GM23338 (cell line): ENCODE measurements around the gene ARHGEF16. TPM values are rescaled to one million over a fixed set of nuclear protein-coding genes. Genes with fewer than 3 reads are reported as not detected.

Experiments used
- ATAC-seq: fragments of 200-7000 bp; cut with Tn5 transposase; 3 replicates; pipeline ENCODE4 v1.9.1; 2020
- DNase-seq: peaks from one replicate; pipeline ENCODE4 v3.0.0-alpha.2; 2015; ENCODE audit warnings: low spot score
- H2AFZ ChIP-seq: fragments of 200-600 bp; sonication (generic); 2 replicates; pipeline ENCODE4 v1.8.0; 2016; ENCODE audit warnings: antibody characterized with exemption, mild to moderate bottlenecking, moderate library complexity
- H3F3A ChIP-seq: fragments of 200-600 bp; sonication (generic); replicated peaks from 2 replicates; pipeline ENCODE4 v1.8.0; 2017; ENCODE audit warnings: antibody characterized with exemption, mixed run types, low read depth
- H3K27ac ChIP-seq: fragments of 200-600 bp; sonication (generic); 2 replicates; pipeline ENCODE4 v1.6.1; 2016; ENCODE audit warnings: low read depth
- H3K27me3 ChIP-seq: fragments of 200-600 bp; sonication (generic); 2 replicates; pipeline ENCODE4 v1.8.0; 2016; ENCODE audit warnings: mild to moderate bottlenecking, mixed run types, moderate library complexity; ENCODE audit not compliant: insufficient read depth
- H3K36me3 ChIP-seq: fragments of 200-600 bp; sonication (generic); 2 replicates; pipeline ENCODE4 v1.8.0; 2016; ENCODE audit warnings: mild to moderate bottlenecking; ENCODE audit not compliant: insufficient read depth
- H3K4me1 ChIP-seq: fragments of 200-600 bp; sonication (generic); 2 replicates; pipeline ENCODE4 v1.8.0; 2016; ENCODE audit warnings: mild to moderate bottlenecking, moderate library complexity; ENCODE audit not compliant: insufficient read depth
- H3K4me2 ChIP-seq: fragments of 200-600 bp; sonication (generic); 2 replicates; pipeline ENCODE4 v1.7.1; 2017; ENCODE audit warnings: mixed run types
- H3K4me3 ChIP-seq: fragments of 200-600 bp; sonication (generic); 2 replicates; pipeline ENCODE4 v1.6.1; 2016; ENCODE audit warnings: mixed run types
- H3K79me2 ChIP-seq: fragments of 200-600 bp; sonication (generic); replicated peaks from 2 replicates; pipeline ENCODE4 v1.8.0; 2017; ENCODE audit warnings: mild to moderate bottlenecking; ENCODE audit not compliant: insufficient read depth
- H3K9me2 ChIP-seq: fragments of 200-600 bp; sonication (generic); 2 replicates; pipeline ENCODE4 v1.8.0; 2017; ENCODE audit not compliant: insufficient read depth
- H4K20me1 ChIP-seq: fragments of 200-600 bp; sonication (generic); replicated peaks from 2 replicates; pipeline ENCODE4 v1.8.0; 2017; ENCODE audit warnings: mild to moderate bottlenecking; ENCODE audit not compliant: insufficient read depth
- H3K27ac Mint-ChIP-seq: 2 replicates; pipeline ENCODE4 v1.8.0; 2020; ENCODE audit warnings: inconsistent platforms, mild to moderate bottlenecking, moderate library complexity, mixed read lengths
- H3K27me3 Mint-ChIP-seq: 3 replicates; pipeline ENCODE4 v1.8.0; 2022; ENCODE audit warnings: low read depth, mild to moderate bottlenecking, moderate library complexity, mixed read lengths, inconsistent platforms; ENCODE audit not compliant: insufficient read depth, poor library complexity
- H3K36me3 Mint-ChIP-seq: 3 replicates; pipeline ENCODE4 v1.8.0; 2021; ENCODE audit warnings: low read depth, mild to moderate bottlenecking, inconsistent platforms, moderate library complexity, mixed read lengths
- H3K4me1 Mint-ChIP-seq: 3 replicates; pipeline ENCODE4 v1.8.0; 2020; ENCODE audit warnings: mild to moderate bottlenecking, inconsistent platforms, mixed read lengths
- H3K4me3 Mint-ChIP-seq: 3 replicates; pipeline ENCODE4 v1.8.0; 2021; ENCODE audit warnings: moderate library complexity, mild to moderate bottlenecking, inconsistent platforms, mixed read lengths
- H3K9me3 Mint-ChIP-seq: 3 replicates; pipeline ENCODE4 v1.8.0; 2020; ENCODE audit warnings: moderate library complexity, mild to moderate bottlenecking, inconsistent platforms, mixed read lengths
- CREB1 ChIP-seq: fragments of 250-450 bp; sonication (Bioruptor Pico); IDR thresholded peaks from 2 replicates; pipeline ENCODE4 v1.5.0; 2020; ENCODE audit warnings: low read depth, mild to moderate bottlenecking, moderate library complexity
- EZH2 ChIP-seq: fragments of 200-600 bp; sonication (generic); IDR thresholded peaks from one replicate; pipeline ENCODE4 v1.8.0; 2017; ENCODE audit warnings: antibody characterized with exemption, mild to moderate bottlenecking, low read depth; ENCODE audit not compliant: unreplicated experiment
- EZH2phosphoT487 ChIP-seq: fragments of 200-600 bp; sonication (generic); IDR thresholded peaks from one replicate; pipeline ENCODE4 v1.8.1; 2018; ENCODE audit warnings: antibody characterized with exemption; ENCODE audit not compliant: unreplicated experiment
- JUNB ChIP-seq: IDR thresholded peaks from one replicate; pipeline ENCODE4 v1.6.1; 2016; ENCODE audit warnings: antibody characterized with exemption; ENCODE audit not compliant: unreplicated experiment
- NANOG ChIP-seq: IDR thresholded peaks from 2 replicates; pipeline ENCODE4 v1.6.1; 2016; ENCODE audit warnings: antibody characterized with exemption, borderline replicate concordance
- POLR2AphosphoS5 ChIP-seq: IDR thresholded peaks from 2 replicates; pipeline ENCODE4 v1.6.1; 2016; ENCODE audit warnings: antibody characterized with exemption, low read depth
- STAT1 ChIP-seq: IDR thresholded peaks from one replicate; pipeline ENCODE4 v1.6.1; 2016; ENCODE audit warnings: antibody characterized with exemption; ENCODE audit not compliant: unreplicated experiment
- ZNF114 ChIP-seq: fragments of 250-450 bp; sonication (Bioruptor Pico); IDR thresholded peaks from 2 replicates; pipeline ENCODE4 v1.5.0; 2020; ENCODE audit warnings: mild to moderate bottlenecking, moderate library complexity
- ZNF331 ChIP-seq: fragments of 250-450 bp; sonication (Bioruptor Pico); IDR thresholded peaks from 2 replicates; pipeline ENCODE4 v1.5.0; 2020; ENCODE audit warnings: low read depth, mild to moderate bottlenecking, moderate library complexity
- polyA plus RNA-seq: library from polyadenylated mRNA; unstranded; fragments of >200 nt; fragmentation: Nextera tagmentation; extraction: Ambion mirVana; gene quantifications from 2 replicates; pipeline ENCODE4 v1.2.1, GENCODE V29; 2016
- total RNA-seq: library from RNA; depleted of rRNA; stranded (reverse); fragments of >200 nt; shearing (Covaris generic); gene quantifications from 2 replicates; pipeline ENCODE4 v1.2.3, GENCODE V29; 2014
- TF ChIP-seq, protein P1 (sequence below): IDR thresholded peaks from 2 replicates; pipeline ENCODE4 v1.6.1; 2016; ENCODE audit warnings: antibody characterized with exemption
- TF ChIP-seq, protein P2 (sequence below): fragments of 250-450 bp; sonication (Bioruptor Pico); IDR thresholded peaks from 2 replicates; pipeline ENCODE4 v1.5.0; 2020; ENCODE audit warnings: mild to moderate bottlenecking, moderate library complexity
- TF ChIP-seq, protein P3 (sequence below): IDR thresholded peaks from one replicate; pipeline ENCODE4 v1.6.1; 2018; ENCODE audit warnings: antibody characterized with exemption; ENCODE audit not compliant: unreplicated experiment
- TF ChIP-seq, protein P4 (sequence below), 2 experiments: fragments of 200-600 bp in 1 of 2; sonication (generic) in 1 of 2; conservative IDR thresholded peaks; 2 replicates each; pipeline versions ENCODE4 v1.5.1 to v1.6.1; 2016 to 2017; ENCODE audit warnings: antibody characterized with exemption in 2 of 2, low read depth in 2 of 2, mild to moderate bottlenecking in 2 of 2, moderate library complexity in 1 of 2

ARHGEF16 gene
- total and polyA plus RNA-seq, 2 experiments from 2014 or later: 12.2 to 29.3 TPM

DNA sequence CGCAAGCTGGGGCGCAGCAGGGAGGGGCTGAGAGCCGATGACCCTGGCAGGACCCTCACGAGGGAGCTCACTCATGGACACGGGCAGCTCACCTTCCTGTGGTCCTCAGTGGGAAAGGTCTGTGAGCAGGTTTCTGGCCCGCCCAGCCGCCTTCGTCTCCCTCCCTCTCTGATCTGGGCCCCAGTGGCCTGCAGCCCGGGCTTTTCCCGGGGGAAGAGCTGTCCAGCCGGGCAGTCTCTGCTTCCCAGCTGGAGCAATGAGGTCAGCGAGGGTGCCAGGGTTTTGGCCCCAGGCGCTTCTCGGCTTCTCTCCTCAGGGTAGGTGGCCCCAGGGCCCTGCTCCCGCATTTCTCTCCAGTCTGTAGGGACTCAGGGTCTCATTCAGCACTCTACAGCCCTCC, 22.2 kb upstream of the ARHGEF16 start:
- H3K36me3 Mint-ChIP-seq: no peaks in the 10 kb centered on the region
- H3F3A ChIP-seq: no peaks in the 10 kb centered on the region
- H3K4me3 Mint-ChIP-seq: no peak overlapping the region; the same call in 2 of the 3 replicates
- H3K4me2 ChIP-seq: no peak overlapping the region
- peaks cover 8% of the 10 kb centered on the region; the same call in 2 of the 3 replicates for H3K4me1 Mint-ChIP-seq
- H3K27ac ChIP-seq: no peak overlapping the region
- H3K27ac Mint-ChIP-seq: no peak overlapping the region
- peaks cover 7% of the 10 kb centered on the region for H3K27me3 Mint-ChIP-seq
- H3K9me2 ChIP-seq: no peaks in the 10 kb centered on the region
- no peaks in the 10 kb centered on the region for H3K27me3 ChIP-seq
- no peak overlapping the region for H2AFZ ChIP-seq
- no peaks in the 10 kb centered on the region for H3K4me1 ChIP-seq
- ATAC-seq: no peak
- TF ChIP-seq ZNF331 (CRISPR knock-in tag) (no peak), POLR2AphosphoS5 (no peak), ZNF114 (CRISPR knock-in tag) (no peak), CREB1 (CRISPR knock-in tag) (no peak), STAT1 (no peak), JUNB (no peak), EZH2 (no peak), EZH2phosphoT487 (no peak), NANOG (no peak)
- TF ChIP-seq, protein P1, sequence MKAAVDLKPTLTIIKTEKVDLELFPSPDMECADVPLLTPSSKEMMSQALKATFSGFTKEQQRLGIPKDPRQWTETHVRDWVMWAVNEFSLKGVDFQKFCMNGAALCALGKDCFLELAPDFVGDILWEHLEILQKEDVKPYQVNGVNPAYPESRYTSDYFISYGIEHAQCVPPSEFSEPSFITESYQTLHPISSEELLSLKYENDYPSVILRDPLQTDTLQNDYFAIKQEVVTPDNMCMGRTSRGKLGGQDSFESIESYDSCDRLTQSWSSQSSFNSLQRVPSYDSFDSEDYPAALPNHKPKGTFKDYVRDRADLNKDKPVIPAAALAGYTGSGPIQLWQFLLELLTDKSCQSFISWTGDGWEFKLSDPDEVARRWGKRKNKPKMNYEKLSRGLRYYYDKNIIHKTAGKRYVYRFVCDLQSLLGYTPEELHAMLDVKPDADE: no peak
- TF ChIP-seq, protein P2, sequence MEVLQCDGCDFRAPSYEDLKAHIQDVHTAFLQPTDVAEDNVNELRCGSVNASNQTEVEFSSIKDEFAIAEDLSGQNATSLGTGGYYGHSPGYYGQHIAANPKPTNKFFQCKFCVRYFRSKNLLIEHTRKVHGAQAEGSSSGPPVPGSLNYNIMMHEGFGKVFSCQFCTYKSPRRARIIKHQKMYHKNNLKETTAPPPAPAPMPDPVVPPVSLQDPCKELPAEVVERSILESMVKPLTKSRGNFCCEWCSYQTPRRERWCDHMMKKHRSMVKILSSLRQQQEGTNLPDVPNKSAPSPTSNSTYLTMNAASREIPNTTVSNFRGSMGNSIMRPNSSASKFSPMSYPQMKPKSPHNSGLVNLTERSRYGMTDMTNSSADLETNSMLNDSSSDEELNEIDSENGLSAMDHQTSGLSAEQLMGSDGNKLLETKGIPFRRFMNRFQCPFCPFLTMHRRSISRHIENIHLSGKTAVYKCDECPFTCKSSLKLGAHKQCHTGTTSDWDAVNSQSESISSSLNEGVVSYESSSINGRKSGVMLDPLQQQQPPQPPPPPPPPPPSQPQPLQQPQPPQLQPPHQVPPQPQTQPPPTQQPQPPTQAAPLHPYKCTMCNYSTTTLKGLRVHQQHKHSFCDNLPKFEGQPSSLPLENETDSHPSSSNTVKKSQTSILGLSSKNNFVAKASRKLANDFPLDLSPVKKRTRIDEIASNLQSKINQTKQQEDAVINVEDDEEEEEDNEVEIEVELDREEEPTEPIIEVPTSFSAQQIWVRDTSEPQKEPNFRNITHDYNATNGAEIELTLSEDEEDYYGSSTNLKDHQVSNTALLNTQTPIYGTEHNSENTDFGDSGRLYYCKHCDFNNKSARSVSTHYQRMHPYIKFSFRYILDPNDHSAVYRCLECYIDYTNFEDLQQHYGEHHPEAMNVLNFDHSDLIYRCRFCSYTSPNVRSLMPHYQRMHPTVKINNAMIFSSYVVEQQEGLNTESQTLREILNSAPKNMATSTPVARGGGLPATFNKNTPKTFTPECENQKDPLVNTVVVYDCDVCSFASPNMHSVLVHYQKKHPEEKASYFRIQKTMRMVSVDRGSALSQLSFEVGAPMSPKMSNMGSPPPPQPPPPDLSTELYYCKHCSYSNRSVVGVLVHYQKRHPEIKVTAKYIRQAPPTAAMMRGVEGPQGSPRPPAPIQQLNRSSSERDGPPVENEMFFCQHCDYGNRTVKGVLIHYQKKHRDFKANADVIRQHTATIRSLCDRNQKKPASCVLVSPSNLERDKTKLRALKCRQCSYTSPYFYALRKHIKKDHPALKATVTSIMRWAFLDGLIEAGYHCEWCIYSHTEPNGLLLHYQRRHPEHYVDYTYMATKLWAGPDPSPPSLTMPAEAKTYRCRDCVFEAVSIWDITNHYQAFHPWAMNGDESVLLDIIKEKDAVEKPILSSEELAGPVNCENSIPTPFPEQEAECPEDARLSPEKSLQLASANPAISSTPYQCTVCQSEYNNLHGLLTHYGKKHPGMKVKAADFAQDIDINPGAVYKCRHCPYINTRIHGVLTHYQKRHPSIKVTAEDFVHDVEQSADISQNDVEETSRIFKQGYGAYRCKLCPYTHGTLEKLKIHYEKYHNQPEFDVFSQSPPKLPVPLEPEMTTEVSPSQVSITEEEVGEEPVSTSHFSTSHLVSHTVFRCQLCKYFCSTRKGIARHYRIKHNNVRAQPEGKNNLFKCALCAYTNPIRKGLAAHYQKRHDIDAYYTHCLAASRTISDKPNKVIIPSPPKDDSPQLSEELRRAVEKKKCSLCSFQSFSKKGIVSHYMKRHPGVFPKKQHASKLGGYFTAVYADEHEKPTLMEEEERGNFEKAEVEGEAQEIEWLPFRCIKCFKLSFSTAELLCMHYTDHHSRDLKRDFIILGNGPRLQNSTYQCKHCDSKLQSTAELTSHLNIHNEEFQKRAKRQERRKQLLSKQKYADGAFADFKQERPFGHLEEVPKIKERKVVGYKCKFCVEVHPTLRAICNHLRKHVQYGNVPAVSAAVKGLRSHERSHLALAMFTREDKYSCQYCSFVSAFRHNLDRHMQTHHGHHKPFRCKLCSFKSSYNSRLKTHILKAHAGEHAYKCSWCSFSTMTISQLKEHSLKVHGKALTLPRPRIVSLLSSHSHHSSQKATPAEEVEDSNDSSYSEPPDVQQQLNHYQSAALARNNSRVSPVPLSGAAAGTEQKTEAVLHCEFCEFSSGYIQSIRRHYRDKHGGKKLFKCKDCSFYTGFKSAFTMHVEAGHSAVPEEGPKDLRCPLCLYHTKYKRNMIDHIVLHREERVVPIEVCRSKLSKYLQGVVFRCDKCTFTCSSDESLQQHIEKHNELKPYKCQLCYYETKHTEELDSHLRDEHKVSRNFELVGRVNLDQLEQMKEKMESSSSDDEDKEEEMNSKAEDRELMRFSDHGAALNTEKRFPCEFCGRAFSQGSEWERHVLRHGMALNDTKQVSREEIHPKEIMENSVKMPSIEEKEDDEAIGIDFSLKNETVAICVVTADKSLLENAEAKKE: no peak
- TF ChIP-seq, protein P3, sequence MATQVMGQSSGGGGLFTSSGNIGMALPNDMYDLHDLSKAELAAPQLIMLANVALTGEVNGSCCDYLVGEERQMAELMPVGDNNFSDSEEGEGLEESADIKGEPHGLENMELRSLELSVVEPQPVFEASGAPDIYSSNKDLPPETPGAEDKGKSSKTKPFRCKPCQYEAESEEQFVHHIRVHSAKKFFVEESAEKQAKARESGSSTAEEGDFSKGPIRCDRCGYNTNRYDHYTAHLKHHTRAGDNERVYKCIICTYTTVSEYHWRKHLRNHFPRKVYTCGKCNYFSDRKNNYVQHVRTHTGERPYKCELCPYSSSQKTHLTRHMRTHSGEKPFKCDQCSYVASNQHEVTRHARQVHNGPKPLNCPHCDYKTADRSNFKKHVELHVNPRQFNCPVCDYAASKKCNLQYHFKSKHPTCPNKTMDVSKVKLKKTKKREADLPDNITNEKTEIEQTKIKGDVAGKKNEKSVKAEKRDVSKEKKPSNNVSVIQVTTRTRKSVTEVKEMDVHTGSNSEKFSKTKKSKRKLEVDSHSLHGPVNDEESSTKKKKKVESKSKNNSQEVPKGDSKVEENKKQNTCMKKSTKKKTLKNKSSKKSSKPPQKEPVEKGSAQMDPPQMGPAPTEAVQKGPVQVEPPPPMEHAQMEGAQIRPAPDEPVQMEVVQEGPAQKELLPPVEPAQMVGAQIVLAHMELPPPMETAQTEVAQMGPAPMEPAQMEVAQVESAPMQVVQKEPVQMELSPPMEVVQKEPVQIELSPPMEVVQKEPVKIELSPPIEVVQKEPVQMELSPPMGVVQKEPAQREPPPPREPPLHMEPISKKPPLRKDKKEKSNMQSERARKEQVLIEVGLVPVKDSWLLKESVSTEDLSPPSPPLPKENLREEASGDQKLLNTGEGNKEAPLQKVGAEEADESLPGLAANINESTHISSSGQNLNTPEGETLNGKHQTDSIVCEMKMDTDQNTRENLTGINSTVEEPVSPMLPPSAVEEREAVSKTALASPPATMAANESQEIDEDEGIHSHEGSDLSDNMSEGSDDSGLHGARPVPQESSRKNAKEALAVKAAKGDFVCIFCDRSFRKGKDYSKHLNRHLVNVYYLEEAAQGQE: no peak
- TF ChIP-seq, protein P4, sequence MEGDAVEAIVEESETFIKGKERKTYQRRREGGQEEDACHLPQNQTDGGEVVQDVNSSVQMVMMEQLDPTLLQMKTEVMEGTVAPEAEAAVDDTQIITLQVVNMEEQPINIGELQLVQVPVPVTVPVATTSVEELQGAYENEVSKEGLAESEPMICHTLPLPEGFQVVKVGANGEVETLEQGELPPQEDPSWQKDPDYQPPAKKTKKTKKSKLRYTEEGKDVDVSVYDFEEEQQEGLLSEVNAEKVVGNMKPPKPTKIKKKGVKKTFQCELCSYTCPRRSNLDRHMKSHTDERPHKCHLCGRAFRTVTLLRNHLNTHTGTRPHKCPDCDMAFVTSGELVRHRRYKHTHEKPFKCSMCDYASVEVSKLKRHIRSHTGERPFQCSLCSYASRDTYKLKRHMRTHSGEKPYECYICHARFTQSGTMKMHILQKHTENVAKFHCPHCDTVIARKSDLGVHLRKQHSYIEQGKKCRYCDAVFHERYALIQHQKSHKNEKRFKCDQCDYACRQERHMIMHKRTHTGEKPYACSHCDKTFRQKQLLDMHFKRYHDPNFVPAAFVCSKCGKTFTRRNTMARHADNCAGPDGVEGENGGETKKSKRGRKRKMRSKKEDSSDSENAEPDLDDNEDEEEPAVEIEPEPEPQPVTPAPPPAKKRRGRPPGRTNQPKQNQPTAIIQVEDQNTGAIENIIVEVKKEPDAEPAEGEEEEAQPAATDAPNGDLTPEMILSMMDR (conservative IDR thresholded peaks at IDR 0.05; ENCODE audit: low read depth in 2 of 2): no peak
- DNase-seq: no peak
- no peaks in the 10 kb centered on the region for H3K36me3 ChIP-seq
- no peaks in the 10 kb centered on the region for H4K20me1 ChIP-seq
- no peaks in the 10 kb centered on the region for H3K9me3 Mint-ChIP-seq
- H3K4me3 ChIP-seq: no peak overlapping the region
- no peaks in the 10 kb centered on the region for H3K79me2 ChIP-seq
